ENCODE data around the gene PIK3R3.
A peak's percentile ranks its signal among the peaks of the same experiment; 100 is the strongest.

GRCh38 chr1:46036894-46037839 is 95.3 kb downstream of the PIK3R3 start:
- TF ChIP-seq POLR2A (IDR thresholded peaks at IDR 0.05) (no peak), CTCF (IDR thresholded peaks at IDR 0.05) (peak; percentile 88 to 100 (median 97))
